HL-60 (cell line): Measurements from ENCODE around the gene NHERF1.

Experiments
- DNase-seq, 2 experiments: peaks; one replicate each; pipeline ENCODE4 v3.0.0-alpha.2; 2010 to 2020; ENCODE audit warnings: low read depth in 1 of 2, low spot score in 1 of 2
- H3K27ac ChIP-seq: fragments of 250-450 bp; sonication (Bioruptor Pico); replicated peaks from 2 replicates; pipeline ENCODE4 v1.5.1; 2020; ENCODE audit warnings: mild to moderate bottlenecking, moderate library complexity
- H3K27me3 ChIP-seq: fragments of 250-450 bp; sonication (Bioruptor Pico); 2 replicates; pipeline ENCODE4 v1.5.1; 2021; ENCODE audit warnings: mild to moderate bottlenecking, moderate library complexity; ENCODE audit not compliant: insufficient read depth, poor library complexity, severe bottlenecking
- H3K4me3 ChIP-seq: replicated peaks from 2 replicates; pipeline ENCODE4 v1.5.1; 2011; ENCODE audit warnings: mild to moderate bottlenecking, control low read depth, low read length; ENCODE audit not compliant: insufficient read depth
- CTCF ChIP-seq: IDR thresholded peaks from one replicate; pipeline ENCODE4 v1.5.1; 2011; ENCODE audit warnings: low read length, control low read depth, inconsistent platforms; ENCODE audit not compliant: insufficient read depth
- GABPA ChIP-seq: IDR thresholded peaks from 2 replicates; pipeline ENCODE4 v1.6.1; 2012; ENCODE audit warnings: low read depth
- POLR2AphosphoS5 ChIP-seq: IDR thresholded peaks from 2 replicates; pipeline ENCODE4 v1.6.1; 2012; ENCODE audit warnings: low read depth
- SPI1 ChIP-seq: IDR thresholded peaks from 2 replicates; pipeline ENCODE4 v1.6.1; 2012; ENCODE audit warnings: low read depth, mild to moderate bottlenecking, borderline replicate concordance
- TF ChIP-seq, protein P1 (sequence below): IDR thresholded peaks from 2 replicates; pipeline ENCODE4 v1.6.1; 2012; ENCODE audit warnings: low read depth; ENCODE audit not compliant: insufficient replicate concordance

Gene NHERF1

DNA sequence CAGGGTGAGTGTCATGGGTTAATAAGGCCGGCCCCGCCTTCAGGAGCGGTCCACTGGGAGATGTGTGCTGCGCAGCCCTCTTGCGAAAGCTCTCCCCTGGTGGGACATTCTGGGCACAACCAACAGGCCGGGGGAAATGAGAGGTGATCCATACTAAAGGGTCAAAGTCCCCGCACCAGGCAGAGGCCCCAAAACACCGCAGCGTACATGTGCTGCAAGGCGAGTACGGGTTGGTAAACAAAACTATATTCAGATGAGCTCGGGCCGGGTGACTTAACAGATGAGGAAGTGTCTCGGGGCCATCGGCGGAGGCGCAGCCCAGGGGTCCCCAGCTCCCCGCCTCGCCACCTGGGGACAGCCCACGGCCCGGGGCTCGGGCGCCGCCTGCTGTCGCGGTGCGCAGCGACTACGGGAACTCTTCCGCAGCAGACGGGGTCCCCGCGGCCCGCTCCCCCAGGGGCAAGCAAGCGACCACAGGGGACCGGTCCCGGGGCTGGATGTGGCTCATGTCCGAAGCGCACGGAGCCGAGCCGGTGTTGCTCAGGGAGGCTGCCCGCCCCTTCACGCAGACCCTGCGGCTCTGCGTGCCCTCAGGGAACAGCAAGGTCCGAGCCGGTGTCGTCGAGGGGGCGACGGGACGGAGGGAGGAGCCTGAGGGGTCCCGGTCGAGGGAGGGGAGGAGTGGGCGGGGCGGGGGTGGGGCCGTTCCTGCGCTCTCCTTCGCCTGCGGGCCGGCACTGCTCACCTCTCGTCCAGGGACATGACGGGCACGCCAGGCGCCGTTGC, 11.7 kb upstream of the NHERF1 start, which contains the start of gene RAB37:
Gene RAB37 (plus strand): TSS at position 744 of the 786 bp plus-strand sequence. CDS start 17 bp downstream, at position 761.
- Histone ChIP-seq H3K27me3 (no peaks in the 10 kb centered on the region), H3K27ac (peak within 1 kb of the TSS; percentile 84), H3K4me3 (peak within 1 kb of the TSS; percentile 64)
- TF ChIP-seq CTCF (peak; percentile 5), SPI1 (peak; percentile 94), GABPA (no peak), POLR2AphosphoS5 (no peak)
- TF ChIP-seq, protein P1, sequence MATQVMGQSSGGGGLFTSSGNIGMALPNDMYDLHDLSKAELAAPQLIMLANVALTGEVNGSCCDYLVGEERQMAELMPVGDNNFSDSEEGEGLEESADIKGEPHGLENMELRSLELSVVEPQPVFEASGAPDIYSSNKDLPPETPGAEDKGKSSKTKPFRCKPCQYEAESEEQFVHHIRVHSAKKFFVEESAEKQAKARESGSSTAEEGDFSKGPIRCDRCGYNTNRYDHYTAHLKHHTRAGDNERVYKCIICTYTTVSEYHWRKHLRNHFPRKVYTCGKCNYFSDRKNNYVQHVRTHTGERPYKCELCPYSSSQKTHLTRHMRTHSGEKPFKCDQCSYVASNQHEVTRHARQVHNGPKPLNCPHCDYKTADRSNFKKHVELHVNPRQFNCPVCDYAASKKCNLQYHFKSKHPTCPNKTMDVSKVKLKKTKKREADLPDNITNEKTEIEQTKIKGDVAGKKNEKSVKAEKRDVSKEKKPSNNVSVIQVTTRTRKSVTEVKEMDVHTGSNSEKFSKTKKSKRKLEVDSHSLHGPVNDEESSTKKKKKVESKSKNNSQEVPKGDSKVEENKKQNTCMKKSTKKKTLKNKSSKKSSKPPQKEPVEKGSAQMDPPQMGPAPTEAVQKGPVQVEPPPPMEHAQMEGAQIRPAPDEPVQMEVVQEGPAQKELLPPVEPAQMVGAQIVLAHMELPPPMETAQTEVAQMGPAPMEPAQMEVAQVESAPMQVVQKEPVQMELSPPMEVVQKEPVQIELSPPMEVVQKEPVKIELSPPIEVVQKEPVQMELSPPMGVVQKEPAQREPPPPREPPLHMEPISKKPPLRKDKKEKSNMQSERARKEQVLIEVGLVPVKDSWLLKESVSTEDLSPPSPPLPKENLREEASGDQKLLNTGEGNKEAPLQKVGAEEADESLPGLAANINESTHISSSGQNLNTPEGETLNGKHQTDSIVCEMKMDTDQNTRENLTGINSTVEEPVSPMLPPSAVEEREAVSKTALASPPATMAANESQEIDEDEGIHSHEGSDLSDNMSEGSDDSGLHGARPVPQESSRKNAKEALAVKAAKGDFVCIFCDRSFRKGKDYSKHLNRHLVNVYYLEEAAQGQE, result no peak
- peak; percentile 82 to 85 for DNase-seq

DNA sequence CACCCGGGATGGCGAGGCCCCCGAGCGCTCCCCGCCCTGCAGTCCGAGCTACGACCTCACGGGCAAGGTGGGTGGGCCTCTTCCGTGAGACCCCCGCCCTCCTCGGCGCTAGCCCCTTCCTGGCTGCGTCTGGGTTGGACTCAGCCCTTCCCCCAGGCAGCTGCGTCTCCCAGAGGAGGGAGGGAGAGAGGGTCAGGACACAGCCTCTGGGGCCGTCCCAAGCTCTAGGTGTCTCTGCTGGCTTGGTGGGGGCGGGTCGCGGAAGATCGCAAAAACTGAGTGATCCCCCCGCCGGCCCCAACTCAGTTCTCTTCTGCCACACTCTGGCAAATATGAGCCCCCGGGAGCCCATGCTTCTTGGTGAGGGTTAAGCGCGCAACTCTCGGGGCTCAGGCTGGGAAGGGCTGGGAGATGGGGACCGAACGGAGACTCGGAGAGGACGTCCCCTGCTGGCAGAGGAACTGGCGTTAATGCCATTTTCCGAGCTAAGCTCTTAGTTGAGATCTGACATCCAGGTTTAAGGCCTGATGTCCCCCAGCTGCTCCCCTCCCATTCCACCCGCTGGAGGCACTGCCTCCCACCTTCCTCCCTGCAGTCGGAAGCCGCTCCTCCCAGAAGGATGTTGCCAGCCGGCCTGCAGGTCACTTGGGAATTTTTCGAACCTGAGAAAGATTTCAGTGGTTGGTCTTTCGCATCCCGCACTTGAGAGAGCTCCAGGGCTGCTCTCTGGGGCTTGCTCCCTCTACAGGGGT, 11.0 kb upstream of the NHERF1 start:
- peak overlapping the region; percentile 84 for H3K27ac ChIP-seq
- TF ChIP-seq POLR2AphosphoS5 (no peak; the same call in 1 of the 2 replicates), GABPA (no peak), CTCF (peak; percentile 87), SPI1 (peak; percentile 36; the same call in 1 of the 2 replicates)
- TF ChIP-seq, protein P1, result no peak
- peak in 1 of 2 experiments; percentile 75 for DNase-seq
- no peaks in the 10 kb centered on the region for H3K27me3 ChIP-seq
- H3K4me3 ChIP-seq, result peak overlapping the region; percentile 64

DNA sequence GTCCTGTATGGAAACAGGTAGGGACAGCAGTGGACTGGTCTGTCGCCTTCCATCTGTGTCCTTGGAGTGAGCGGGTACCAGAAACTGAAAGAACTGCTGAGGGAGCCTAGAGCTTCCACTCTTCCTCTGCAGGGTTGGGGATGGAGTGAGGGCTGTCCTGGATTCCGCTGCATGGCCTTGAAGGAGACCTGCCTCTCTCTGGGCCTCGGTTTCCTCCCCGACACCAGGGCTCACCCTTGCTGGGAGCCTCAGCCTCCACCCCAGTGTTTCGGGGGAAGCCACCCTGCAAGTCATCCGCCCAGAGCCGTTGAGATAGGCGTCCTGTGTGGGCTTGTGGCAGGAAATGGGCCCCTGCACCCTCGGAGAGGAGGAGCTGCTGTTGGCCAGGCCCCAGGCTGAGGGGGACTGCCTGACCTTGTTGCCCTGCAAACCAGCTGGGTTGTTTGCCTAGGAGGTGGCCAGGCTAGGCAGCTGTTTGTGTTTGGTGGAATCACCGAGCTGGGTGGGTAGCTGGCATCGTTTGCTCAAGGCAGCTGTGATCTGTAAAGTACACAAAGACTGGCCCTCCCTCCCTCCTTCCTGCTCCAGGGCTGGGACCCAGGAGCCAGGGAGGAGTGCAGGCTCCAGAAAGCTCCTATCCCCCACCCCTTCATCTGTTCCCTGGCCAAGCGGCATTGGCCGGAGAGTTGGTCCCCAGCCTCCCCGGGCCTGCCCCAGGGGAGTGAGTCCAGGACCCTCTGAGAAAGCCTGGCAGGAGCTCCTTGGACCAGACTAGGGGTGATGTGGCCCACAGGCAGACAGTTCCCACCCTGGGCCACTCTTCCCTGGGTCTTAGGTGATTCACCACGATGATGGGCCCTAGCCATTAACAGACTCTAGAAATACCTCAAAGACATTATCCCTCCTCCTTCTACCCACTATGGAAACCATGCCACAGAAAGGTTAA, 10.1 kb upstream of the NHERF1 start:
- H3K27ac ChIP-seq, result peak overlapping the region; percentile 84
- TF ChIP-seq GABPA (no peak), SPI1 (no peak), POLR2AphosphoS5 (peak; percentile 98), CTCF (no peak)
- TF ChIP-seq, protein P1, result peak; percentile 27
- no peaks in the 10 kb centered on the region for H3K27me3 ChIP-seq
- H3K4me3 ChIP-seq, result peak overlapping the region; percentile 64
- DNase-seq, result peak in 1 of 2 experiments; percentile 94
